Stimulated activated CD4-positive, alpha-beta T cell treated with anti-CD3 and anti-CD28 coated beads, Interleukin-4, amount 100 ng/mL, for 24 hours (primary cell): ENCODE data around the gene OR4D9.
A peak's percentile ranks its signal among the peaks of the same experiment; 100 is the strongest.
"Not testable (repeated sequence)": the region's sequence is repeated elsewhere in the genome, so short reads cannot be mapped to it uniquely, and the experiment has no call there.

Experiments
- DNase-seq: peaks from one replicate; pipeline ENCODE4 v3.0.0-alpha.2; 2020

The OR4D9 gene

DNA sequence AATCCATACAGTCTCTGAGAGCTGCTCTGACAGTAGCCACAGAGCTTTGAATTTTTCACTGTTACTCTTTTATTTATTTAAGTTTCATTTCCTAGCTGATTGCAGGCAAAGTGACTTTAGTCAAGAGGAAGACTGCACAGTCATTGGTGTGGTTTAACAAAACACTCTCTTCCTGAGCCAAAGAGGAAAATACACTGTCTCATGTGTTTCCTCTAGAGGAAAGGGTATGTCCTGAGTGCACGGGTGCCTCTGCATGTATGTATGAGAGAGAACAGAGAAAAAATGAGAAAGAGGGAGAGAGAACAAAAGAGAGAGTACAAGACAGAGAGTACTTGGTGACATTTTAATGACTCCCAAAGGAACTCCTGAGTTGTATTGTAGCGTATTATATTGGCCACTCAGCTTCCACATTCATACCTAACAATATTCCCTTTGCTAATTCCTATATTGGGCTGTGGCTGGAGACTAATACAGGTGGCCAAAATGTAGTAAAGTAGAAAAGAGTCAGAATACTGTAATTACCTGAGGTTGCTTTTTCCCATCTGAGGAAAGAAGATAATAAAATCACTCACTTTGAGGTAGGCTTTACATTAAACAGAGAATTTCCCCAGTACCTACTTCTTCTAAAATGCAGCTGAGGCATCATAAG lies at the start of gene OR4D9:
Gene OR4D9 (plus strand): TSS at position 599 of the 649 bp plus-strand sequence. CDS start 3,374 bp downstream, outside the sequence.
- DNase-seq, result no peak

DNA sequence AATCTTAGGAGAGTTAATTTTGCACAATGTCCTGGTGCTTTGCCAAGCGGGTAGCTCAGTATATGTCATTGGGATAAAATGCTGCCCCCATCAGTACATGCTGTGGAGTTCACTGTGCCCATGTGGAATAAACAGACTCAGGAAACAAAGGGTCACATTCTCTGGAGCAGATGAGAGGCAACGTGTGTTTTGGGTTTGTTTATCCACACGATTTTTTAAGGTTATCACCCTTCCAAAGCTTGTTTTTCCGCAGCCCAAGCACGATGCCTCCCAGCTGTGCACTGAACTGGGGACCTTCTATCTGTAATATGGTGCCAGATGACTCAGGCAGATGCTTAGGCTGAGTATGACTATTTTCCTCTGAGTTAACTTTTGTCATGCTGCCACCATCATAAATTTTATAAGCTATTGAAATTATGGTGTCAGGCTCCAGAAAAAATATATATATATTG lies 48.1 kb upstream of the OR4D9 start:
- no peak for DNase-seq

DNA sequence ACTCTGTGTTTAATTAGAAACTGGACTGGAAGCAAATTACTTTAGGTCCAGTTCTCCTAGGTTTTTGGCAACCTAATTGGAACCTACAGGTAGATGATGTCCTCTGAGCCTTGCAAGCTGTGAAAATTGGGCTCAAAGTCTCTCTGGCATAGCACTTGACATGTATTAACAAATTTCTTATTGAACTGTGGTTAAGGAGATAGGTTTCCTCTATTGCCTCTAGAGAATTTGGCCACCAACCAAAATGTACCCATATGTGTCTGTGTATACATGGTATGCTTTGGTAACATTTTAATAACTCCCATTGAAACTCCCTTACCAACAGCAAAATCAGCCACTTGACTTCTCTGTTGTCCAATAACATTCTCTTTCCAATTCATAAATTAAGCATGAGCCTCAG lies 38.3 kb upstream of the OR4D9 start, which contains the start of gene OR4D10:
Gene OR4D10 (plus strand): TSS at position 301 of the 400 bp plus-strand sequence. CDS start 4,115 bp downstream, outside the sequence.
- no peak for DNase-seq

GRCh38 chr11:59475176-59475575 lies 36.2 kb upstream of the OR4D9 start:
- no peak for DNase-seq

- no peak for DNase-seq
These were observed 31.4 kb upstream of the OR4D9 start for GRCh38 chr11:59479906-59480305.

- no peak for DNase-seq
These were observed 31.0 kb upstream of the OR4D9 start for GRCh38 chr11:59480359-59480758.

GRCh38 chr11:59501931-59502330 lies 9.4 kb upstream of the OR4D9 start:
- DNase-seq, result no peak

- no peak for DNase-seq
These were observed 8.1 kb upstream of the OR4D9 start, which contains the start of gene OR4D11 for GRCh38 chr11:59503276-59503675. TSS of gene OR4D11 (plus strand) at chr11:59503576. CDS start at chr11:59503576, 0 bp downstream.

DNA sequence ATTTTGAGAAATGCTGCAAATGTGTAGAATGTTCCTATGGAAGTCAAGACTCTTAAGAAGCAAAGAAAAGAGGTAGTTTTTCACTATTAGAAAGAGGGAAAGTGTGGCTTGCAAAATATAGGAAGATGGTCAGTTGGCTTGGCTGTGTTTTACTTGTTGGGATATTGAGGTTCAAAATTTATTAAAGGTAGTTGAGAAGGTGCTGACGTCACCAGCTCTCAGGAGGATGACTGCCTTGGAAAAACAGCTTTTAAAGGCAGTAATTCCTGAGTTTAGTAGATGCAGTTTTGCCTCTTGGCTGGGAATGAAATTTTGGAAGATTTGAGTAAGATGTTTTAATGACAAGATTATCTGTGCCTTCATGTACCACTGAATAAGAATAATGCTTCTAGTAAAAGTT lies 336 bp downstream of the OR4D9 start:
- no peak for DNase-seq

GRCh38 chr11:59520139-59520538 lies 8.8 kb downstream of the OR4D9 start:
- not testable (repeated sequence) for DNase-seq

DNA sequence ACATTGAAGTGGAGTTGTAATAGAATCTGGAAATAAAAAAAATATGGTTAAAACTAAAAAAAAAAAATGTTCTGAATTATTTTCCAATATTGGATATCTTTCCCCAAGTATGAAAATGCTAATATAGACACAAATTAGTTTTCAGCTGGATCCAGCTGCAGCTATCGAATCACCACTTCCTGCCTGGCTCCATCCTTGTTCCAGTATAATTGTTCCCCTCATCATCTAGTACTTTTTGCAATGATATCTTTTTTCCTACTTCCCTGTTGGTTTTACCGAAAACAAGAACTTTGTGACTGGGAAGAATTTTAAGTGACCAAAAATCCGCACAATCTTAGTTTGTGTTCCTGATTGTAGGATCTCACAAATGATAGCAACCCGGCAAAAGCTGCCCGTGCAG lies 9.4 kb downstream of the OR4D9 start:
- DNase-seq, result no peak

- DNase-seq, result no peak
These were observed 12.2 kb downstream of the OR4D9 start for GRCh38 chr11:59523541-59523940.

GRCh38 chr11:59528711-59529110 lies 17.4 kb downstream of the OR4D9 start:
- no peak for DNase-seq

DNA sequence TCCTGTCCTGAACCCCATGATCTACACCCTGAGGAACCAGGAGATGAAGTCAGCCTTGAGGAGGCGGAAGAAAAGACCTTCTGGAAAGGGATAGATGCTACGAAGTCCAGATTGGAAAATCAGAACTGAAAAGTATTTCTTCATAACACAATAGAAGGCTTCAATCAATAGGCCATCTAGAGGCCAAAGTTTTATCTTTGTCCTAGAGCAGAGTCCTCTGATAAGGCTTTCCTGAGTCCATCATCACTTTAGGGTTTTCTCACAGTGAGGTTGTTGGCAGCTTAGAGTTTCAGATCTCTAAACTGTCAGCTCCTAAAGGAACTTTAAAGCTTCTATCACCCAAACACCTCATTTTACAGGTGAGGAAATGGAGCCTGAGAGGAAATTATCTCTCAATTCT lies 21.3 kb downstream of the OR4D9 start:
- DNase-seq, result no peak

- DNase-seq, result no peak
These were observed 23.3 kb downstream of the OR4D9 start for GRCh38 chr11:59534676-59535075.

GRCh38 chr11:59542142-59542810 lies 30.9 kb downstream of the OR4D9 start:
- no peak for DNase-seq

DNA sequence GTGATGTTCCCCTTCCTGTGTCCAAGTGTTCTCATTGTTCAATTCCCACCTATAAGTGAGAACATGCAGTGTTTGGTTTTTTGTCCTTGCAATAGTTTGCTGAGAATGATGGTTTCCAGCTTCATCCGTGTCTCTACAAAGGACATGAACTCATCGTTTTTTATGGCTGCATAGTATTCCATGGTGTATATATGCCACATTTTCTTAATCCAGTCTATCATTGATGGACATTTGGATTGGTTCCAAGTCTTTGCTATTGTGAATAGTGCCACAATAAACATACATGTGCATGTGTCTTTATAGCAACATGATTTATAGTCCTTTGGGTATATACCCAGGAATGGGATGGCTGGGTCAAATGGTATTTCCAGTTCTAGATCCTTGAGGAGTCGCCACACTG lies 32.4 kb downstream of the OR4D9 start:
- DNase-seq, result not testable (repeated sequence)

GRCh38 chr11:59544869-59545178 lies 33.5 kb downstream of the OR4D9 start:
- DNase-seq, result no peak

GRCh38 chr11:59545179-59546020 lies 34.1 kb downstream of the OR4D9 start:
- DNase-seq, result no peak

DNA sequence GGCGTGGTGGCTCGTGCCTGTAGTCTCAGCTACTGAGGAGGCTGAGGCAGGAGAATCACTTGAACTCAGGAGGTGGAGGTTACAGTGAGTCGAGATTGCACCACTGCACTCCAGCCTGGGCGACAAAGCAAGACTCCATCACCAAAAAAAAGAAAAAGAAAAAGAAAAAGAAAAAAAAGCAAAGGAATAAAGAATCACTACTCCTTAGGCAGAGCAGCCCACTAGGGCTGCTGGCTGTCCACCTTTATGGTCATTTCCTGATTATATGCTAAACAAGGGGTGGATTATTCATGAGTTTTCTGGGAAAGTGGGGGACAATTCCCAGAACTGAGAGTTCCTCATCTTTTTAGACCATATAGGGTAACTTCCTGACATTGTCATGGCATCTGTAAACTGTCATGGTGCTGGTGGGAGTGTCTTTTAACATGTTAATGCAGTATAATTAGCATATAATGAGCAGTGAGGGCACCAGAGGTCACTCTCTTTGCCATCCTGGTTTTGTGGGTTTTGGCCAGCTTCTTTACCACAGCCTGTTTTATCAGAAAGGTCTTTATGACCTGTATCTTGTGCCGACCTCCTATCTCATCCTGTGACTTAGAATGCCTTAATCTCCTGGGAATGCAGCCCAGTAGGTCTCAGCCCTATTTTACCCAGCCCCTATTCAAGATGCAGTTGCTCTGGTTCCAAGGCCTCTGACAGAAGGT lies 36.4 kb downstream of the OR4D9 start:
- DNase-seq, result not testable (repeated sequence)

- no peak for DNase-seq
These were observed 36.9 kb downstream of the OR4D9 start for GRCh38 chr11:59548309-59548656.

DNA sequence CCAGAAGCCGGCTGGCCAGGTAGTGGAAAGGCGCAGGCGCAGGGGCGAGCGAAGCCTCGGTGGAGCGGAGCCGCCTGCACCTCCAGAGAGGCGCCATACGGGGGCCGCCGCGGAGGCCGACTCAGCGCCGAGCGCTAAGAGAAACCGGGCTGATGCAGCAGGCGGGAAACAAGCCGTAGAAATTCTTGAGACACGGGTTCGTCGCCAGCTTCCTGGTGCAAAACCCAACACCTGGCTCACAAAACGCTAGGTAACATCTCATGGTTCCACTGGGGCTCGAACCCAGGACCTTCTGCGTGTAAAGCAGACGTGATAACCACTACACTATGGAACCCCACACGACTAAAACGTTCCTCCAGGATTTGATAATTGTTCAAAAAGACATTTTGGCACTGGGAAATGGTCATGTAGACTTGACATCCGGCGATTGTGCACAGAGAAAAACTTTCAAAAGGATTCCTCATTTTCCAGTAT lies 39.1 kb downstream of the OR4D9 start:
- DNase-seq, result peak; percentile 92
